Muscle of leg (tissue), 16 donors: ENCODE measurements around the gene AADACL3. TPM values are rescaled to one million over a fixed set of nuclear protein-coding genes. Genes with fewer than 3 reads are reported as not detected.
A peak's percentile ranks its signal among the peaks of the same experiment; 100 is the strongest.
"Not testable (repeated sequence)": the region's sequence is repeated elsewhere in the genome, so short reads cannot be mapped to it uniquely, and the experiment has no call there.

Experiments used
- DNase-seq: peaks from one replicate; pipeline ENCODE4 v3.0.0; 2013
- H3K27ac ChIP-seq: one replicate; pipeline ENCODE4 v1.5.1; 2013; ENCODE audit warnings: mild to moderate bottlenecking, low read length, control low read depth
- H3K27me3 ChIP-seq: one replicate; pipeline ENCODE4 v1.6.1; 2013; ENCODE audit warnings: low read length; ENCODE audit not compliant: control insufficient read depth, insufficient read depth
- H3K36me3 ChIP-seq: one replicate; pipeline ENCODE4 v1.6.1; 2013; ENCODE audit warnings: low read length; ENCODE audit not compliant: control insufficient read depth, insufficient read depth
- H3K4me1 ChIP-seq: one replicate; pipeline ENCODE4 v1.6.1; 2013; ENCODE audit warnings: low read length; ENCODE audit not compliant: control insufficient read depth, insufficient read depth
- H3K4me3 ChIP-seq: one replicate; pipeline ENCODE4 v1.5.1; 2013; ENCODE audit warnings: low read length, control low read depth
- H3K9me3 ChIP-seq: replicated peaks from 2 replicates; pipeline ENCODE4 v1.6.1; 2013; ENCODE audit warnings: low read depth, low read length; ENCODE audit not compliant: control insufficient read depth
- WGBS: methylation state at CpG from one replicate; pipeline ENCODE4 v1.1.5; 2013; ENCODE audit warnings: missing lambda C conversion rate; ENCODE audit not compliant: insufficient coverage; 5-methylcytosine and 5-hydroxymethylcytosine counted together
- long read RNA-seq, 11 donors: transcript quantifications; one replicate each; lab custom pipeline, GENCODE V29; 2026
- polyA plus RNA-seq, 8 donors: library from polyadenylated mRNA; unstranded; fragments of 120-200 nt; gene quantifications; one replicate each; pipeline versions ENCODE4 v1.2.1 to v1.2.3, GENCODE V29; 2013; ENCODE audit warnings: inconsistent platforms in 1 of 8, low replicate concordance in 1 of 8; ENCODE audit not compliant: insufficient read length in 8 of 8, insufficient read depth in 1 of 8
- total RNA-seq: library from RNA; stranded (reverse); fragments of 120-200 nt; gene quantifications from one replicate; pipeline ENCODE4 v1.2.4, GENCODE V29; 2013

Gene AADACL3, protein sequence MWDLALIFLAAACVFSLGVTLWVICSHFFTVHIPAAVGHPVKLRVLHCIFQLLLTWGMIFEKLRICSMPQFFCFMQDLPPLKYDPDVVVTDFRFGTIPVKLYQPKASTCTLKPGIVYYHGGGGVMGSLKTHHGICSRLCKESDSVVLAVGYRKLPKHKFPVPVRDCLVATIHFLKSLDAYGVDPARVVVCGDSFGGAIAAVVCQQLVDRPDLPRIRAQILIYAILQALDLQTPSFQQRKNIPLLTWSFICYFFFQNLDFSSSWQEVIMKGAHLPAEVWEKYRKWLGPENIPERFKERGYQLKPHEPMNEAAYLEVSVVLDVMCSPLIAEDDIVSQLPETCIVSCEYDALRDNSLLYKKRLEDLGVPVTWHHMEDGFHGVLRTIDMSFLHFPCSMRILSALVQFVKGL
- total RNA-seq = not detected
- under 1 TPM in 1 of 8 donors, not detected in 7; 0.14 TPM for polyA plus RNA-seq
- long read RNA-seq, donor 1 = 0 reads
- long read RNA-seq, donor 2 = 0 reads
- long read RNA-seq, donor 3 = 0 reads
- long read RNA-seq, donor 4 = 0 reads
- long read RNA-seq, donor 5 = 0 reads
- long read RNA-seq, donor 6 = 0 reads
- long read RNA-seq, donor 7 = 0 reads
- long read RNA-seq, donor 8 = 0 reads
- long read RNA-seq, donor 9 = 0 reads
- long read RNA-seq, donor 10 = 0 reads
- long read RNA-seq, donor 11 = 0 reads

DNA sequence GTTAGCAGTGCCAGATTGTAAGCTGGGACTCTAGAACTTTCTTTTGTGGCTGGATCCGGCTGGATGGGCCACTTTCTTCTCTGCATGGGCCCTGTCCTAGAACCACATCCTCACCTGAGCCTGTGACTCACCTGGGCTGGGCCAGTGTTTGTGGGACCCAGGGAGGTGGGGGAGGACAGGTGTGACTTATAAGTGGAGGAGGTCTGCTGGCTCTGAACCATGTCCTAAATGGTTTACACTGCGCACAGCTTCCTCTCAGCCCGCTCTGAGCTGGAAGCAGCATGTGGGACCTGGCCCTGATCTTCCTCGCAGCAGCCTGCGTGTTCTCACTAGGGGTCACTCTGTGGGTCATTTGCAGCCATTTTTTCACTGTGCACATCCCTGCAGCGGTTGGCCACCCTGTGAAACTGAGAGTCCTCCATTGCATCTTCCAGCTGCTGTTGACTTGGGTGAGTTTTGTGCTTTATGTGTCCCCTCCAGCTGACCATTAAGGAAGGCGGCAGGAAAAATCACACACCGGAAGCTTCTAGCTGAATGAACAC is at the start of gene AADACL3:
Gene AADACL3, plus strand, starts transcription at position 215 of the 542 bp plus-strand sequence. Its CDS starts 67 bp downstream, at position 282.
- Histone ChIP-seq H3K9me3 (no peaks in the 10 kb centered on the region), H3K36me3 (no peaks in the 10 kb centered on the region), H3K27ac (no peak within 1 kb of the TSS), H3K27me3 (no peaks in the 10 kb centered on the region), H3K4me1 (no peaks in the 10 kb centered on the region), H3K4me3 (no peak within 1 kb of the TSS)
- DNase-seq = no peak
- 85% methylated on average over 8 of the region's 8 CpGs for WGBS

DNA sequence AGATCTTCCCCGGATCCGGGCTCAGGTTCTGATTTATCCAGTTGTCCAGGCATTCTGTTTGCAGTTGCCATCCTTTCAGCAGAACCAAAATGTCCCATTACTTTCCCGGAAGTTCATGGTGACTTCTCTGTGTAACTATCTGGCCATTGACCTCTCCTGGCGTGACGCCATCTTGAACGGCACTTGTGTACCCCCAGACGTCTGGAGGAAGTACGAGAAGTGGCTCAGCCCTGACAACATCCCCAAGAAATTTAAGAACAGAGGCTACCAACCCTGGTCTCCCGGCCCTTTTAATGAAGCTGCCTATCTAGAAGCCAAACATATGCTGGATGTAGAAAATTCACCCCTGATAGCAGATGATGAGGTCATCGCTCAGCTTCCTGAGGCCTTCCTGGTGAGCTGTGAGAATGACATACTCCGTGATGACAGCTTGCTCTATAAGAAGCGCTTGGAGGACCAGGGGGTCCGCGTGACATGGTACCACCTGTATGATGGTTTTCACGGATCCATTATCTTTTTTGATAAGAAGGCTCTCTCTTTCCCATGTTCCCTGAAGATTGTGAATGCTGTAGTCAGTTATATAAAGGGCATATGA is 49.7 kb upstream of the AADACL3 start:
- Histone ChIP-seq H3K9me3 (peaks cover 15% of the 10 kb centered on the region), H3K4me1 (peaks cover 31% of the 10 kb centered on the region), H3K27ac (no peak overlapping the region), H3K4me3 (no peak overlapping the region), H3K36me3 (no peaks in the 10 kb centered on the region), H3K27me3 (peaks cover 2% of the 10 kb centered on the region)
- 91% methylated on average over 10 of the region's 15 CpGs for WGBS
- DNase-seq = no peak

DNA sequence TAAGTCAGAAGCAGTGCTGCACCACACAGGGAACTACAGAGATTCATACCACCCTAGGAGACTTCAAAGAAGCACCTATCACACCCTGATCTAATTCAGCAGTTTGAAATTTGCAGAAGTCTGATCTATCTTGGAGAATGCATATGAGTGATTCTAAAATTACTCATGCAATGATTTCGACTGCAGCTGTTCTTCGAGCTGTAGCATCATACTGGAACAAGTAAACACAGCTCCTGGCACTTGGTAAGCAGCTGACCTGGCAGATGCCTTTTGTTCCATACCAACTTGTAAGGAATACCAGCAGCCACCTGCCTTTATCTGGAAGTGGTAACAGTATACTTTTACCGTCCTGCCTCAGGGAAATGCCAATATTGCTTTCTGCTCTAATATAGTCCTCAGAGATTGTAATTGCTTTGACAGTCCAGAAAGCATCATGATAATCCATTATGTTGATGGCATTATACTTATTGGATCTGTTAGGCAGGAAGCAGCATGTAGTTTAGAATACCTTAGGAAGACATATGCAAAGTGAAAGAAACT is 46.3 kb upstream of the AADACL3 start:
- Histone ChIP-seq H3K9me3 (peaks cover 11% of the 10 kb centered on the region), H3K36me3 (no peaks in the 10 kb centered on the region), H3K4me3 (no peak overlapping the region), H3K4me1 (peaks cover 31% of the 10 kb centered on the region), H3K27me3 (no peaks in the 10 kb centered on the region), H3K27ac (peak overlapping the region; percentile 48)
- 71% methylated on average over 1 of the region's 3 CpGs for WGBS
- DNase-seq = peak; percentile 73

DNA sequence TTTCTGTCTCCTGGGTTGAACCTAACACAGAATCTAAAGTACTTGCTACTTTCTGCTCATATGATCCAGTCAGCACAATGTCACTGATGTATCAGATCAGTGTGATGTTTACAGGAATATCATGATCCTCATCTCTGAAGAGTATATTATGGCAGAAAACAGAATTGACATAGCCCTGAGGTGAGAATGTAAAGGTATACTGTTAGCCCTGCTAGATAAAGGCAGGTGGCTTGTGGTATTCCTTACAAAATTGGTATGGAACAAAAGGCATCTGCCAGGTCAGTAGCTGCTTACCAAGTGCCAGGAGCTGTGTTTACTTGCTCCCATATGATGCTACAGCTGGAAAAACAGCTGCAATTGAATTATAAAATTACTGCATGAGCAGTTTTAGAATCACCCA is 41.6 kb upstream of the AADACL3 start:
- H3K9me3 ChIP-seq = no peaks in the 10 kb centered on the region
- H3K4me3 ChIP-seq = no peak overlapping the region
- no peaks in the 10 kb centered on the region for H3K36me3 ChIP-seq
- DNase-seq = no peak
- H3K27ac ChIP-seq = no peak overlapping the region
- H3K4me1 ChIP-seq = peaks cover 14% of the 10 kb centered on the region
- H3K27me3 ChIP-seq = no peaks in the 10 kb centered on the region

DNA sequence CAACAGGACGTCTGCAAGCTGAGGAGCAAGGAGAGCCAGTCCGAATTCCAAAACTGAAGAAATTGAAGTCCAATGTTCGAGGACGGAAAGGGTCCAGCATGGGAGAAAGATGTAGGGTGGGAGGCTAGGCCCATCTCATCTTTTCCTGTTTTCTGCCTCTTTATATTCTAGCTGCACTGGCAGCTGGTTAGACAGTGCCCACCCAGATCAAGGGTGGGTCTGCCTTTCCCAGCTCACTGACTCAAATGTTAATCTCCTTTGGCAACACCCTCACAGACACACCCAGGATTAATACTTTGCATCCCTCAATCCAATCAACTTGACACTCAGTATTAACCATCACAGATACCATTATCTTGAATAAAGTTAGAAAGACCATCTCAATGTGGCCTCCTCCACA is 39.8 kb upstream of the AADACL3 start:
- H3K27me3 ChIP-seq, H3K27ac ChIP-seq, H3K4me1 ChIP-seq, H3K4me3 ChIP-seq, DNase-seq, H3K36me3 ChIP-seq, H3K9me3 ChIP-seq: not testable (repeated sequence)
- WGBS = no CpG with 5 or more reads among the region's 4 CpGs

DNA sequence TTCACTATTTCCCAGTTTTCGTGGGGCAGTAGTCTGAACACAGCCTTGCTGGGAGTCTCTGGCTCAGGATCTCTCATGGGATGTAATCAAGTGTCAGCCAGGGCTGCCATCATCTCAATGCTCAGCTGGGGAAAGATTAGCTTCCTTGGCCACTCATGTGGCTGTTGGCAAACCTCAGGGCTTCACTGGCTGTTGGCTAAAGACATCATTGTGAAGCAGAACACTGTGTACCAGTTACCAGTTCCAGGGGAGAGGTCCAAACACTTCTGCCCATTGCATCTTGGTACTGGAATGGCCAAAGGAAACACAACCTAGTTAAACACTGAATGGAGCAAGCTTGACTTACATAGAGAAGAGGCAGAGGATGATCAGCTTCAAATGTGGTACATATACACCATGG is 38.3 kb upstream of the AADACL3 start:
- Histone ChIP-seq H3K9me3 (peaks cover 2% of the 10 kb centered on the region), H3K27ac (no peak overlapping the region), H3K27me3 (no peaks in the 10 kb centered on the region), H3K4me1 (no peaks in the 10 kb centered on the region), H3K4me3 (no peak overlapping the region), H3K36me3 (no peaks in the 10 kb centered on the region)
- 83% methylated on average over 1 of the region's 1 CpG for WGBS
- DNase-seq = no peak

DNA sequence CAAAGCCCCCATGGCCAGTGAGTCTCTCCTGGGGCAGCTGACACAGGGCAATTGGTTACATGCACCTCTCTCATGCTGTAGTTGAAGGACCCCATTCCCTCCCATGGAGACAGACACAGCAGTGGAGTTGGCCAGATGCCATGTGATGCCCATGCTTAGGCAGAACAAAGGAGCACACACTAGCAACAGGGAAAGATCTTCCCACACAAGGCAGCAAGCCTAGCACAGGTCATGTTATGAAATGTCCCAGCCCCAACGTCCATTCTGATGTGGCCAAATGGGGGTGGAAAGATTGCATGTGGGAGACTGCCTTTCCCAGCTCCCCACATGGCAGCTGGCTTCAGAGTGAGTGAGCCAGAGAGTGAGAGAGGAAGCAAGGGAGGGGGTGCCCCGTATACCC is 37.6 kb upstream of the AADACL3 start:
- DNase-seq = no peak
- no peak overlapping the region for H3K27ac ChIP-seq
- WGBS = no CpG with 5 or more reads among the region's 2 CpGs

DNA sequence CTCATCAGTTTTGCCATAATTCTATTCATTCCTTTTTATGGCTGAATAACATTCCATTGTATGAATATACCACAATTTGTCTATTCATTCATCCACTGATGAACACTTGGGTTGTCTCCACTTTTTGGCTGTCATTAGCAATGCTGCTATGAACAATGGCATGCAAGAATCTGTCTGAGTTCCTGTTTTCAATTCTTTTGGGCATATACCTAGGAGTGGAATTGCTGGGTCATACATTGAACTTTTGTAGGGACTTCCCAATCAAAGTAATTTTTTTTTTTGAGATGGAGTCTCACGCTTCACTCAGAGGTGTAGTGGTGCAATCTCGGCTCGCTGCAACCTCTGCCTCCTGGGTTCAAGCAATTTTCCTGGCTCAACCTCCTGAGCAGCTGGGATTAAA is 37.1 kb upstream of the AADACL3 start:
- WGBS = no CpG with 5 or more reads among the region's 3 CpGs
- no peak overlapping the region for H3K4me3 ChIP-seq
- no peaks in the 10 kb centered on the region for H3K27me3 ChIP-seq
- peaks cover 2% of the 10 kb centered on the region for H3K9me3 ChIP-seq
- H3K4me1 ChIP-seq = no peaks in the 10 kb centered on the region
- no peak for DNase-seq
- no peaks in the 10 kb centered on the region for H3K36me3 ChIP-seq
- no peak overlapping the region for H3K27ac ChIP-seq

More for the DNA sequence above, 37.6 kb upstream of the AADACL3 start:
- Histone ChIP-seq H3K36me3 (no peaks in the 10 kb centered on the region), H3K9me3 (peaks cover 2% of the 10 kb centered on the region), H3K27me3 (no peaks in the 10 kb centered on the region), H3K4me3 (no peak overlapping the region), H3K4me1 (no peaks in the 10 kb centered on the region)

DNA sequence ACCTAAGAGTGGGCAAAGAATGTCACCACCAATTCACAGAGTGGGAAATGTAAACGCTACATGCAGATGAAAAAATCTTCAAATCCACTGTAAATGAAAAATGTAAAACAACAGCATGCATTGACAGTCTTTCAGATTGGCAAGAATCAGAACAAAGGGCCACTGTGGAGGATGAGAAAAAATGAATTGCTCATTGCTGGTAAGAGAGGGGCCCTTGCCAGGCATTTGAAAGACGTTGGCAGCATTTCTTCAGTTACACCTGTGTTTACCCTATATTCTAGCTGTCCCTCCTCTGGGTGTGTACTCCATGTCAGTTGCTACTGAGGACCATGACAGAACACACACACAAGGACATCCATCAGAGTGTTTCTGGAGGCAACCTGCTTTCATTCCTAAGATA is 25.8 kb upstream of the AADACL3 start:
- H3K36me3 ChIP-seq = no peaks in the 10 kb centered on the region
- no CpG with 5 or more reads among the region's 2 CpGs for WGBS
- DNase-seq = no peak
- H3K27ac ChIP-seq = no peak overlapping the region
- no peaks in the 10 kb centered on the region for H3K4me1 ChIP-seq
- no peaks in the 10 kb centered on the region for H3K27me3 ChIP-seq
- H3K4me3 ChIP-seq = no peak overlapping the region
- no peaks in the 10 kb centered on the region for H3K9me3 ChIP-seq
